CD4-positive, alpha-beta T cell treated with Interleukin-17A for 4 hours (primary cell): ENCODE data around the gene PLCG2.

Experiments used
- DNase-seq: peaks from one replicate; pipeline ENCODE4 v3.0.0-alpha.2; 2020; ENCODE audit warnings: mixed read lengths

Gene PLCG2

DNA sequence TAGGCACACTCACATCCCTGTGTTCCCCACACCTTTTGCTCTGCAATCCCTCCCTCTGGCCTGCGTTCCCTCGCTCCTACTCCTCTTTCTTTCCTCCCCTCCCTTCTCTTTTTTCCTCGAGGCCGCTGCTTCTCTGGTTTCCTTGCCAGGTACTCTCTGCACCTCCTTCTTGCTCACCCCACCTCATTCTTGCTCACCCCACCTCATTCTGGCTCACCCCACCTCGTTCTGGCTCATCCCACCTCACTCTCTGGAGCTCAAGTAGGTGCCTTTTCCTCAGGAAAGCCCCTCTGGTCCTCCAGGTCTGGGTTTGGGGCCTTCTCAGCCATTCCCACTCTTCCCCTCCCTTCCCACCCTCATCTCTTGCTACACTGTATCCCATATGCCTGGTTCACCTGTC, 103.5 kb downstream of the PLCG2 start:
- no peak for DNase-seq

DNA sequence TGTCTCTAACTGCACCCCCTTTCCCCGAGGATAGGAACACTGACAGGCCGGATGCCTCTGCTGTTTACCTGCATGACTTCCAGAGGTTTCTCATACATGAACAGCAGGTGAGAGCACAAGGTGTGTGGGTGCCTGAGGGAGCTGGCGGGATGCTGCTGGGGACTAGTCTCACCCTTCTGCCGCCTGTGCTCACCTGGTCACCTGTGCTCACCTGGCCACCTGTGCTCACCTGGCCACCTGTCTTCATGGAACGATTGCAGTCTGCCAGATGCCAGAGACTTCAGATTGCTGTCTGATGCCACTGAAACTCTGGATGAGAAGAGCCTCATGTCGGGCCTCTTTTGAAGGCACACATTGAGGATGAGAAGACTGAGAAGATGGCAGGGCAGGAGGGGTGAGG, 104.1 kb downstream of the PLCG2 start:
- no peak for DNase-seq

GRCh38 chr16:81885976-81886586, 107.0 kb downstream of the PLCG2 start:
- peak; percentile 11 for DNase-seq

- DNase-seq = no peak
These were observed 109.7 kb downstream of the PLCG2 start for GRCh38 chr16:81888520-81889394.

DNA sequence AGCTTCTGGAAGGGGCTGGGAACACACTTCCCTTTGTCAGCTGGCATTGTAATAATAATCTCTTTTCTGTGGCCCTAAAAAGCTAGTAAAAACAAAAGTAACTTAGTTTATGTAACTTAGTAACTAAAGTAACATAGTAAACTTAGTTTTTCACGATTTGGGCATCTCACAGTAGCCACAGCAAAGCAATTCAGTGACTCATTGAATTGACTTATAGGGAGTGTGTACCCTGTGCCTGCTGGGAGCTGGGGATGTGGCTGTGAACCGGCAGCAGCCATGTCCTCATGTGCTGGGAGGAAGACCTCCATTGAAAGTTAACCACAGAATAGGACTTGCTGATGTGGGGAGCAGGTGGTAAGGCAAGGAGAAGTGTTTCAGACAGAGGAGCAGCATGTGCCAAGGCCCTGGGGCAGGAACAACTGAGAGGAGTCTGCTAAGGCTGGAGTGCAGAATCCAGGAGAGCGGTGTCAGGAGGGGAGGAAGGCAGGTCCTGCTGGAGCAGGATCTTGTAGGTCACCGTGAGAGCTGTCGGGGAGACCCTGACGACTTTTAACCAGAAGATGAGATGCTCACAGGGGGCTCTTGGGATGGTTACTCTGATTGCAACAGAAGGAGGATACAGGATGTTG, 112.8 kb downstream of the PLCG2 start:
- no peak for DNase-seq

- no peak for DNase-seq
These were observed 115.5 kb downstream of the PLCG2 start for GRCh38 chr16:81894592-81894991.

DNA sequence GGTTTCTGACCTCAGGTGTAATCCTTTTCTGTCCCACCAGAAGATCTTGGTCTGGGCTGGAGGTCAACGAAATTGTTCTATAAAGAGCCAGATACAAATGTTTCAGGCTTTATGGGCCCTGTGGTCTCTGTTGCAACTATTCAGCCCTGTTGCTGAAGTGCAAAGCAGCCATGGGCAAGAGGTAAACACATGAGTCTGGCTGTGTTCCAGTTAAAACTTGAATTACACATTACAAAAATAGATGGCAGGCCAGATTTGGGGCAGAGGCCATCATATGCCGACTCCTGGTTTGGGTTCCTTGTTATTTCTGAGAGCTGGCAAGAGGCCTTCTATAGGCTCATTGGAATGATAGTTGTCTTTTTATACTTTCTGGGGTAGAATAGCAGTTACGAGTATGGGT, 117.8 kb downstream of the PLCG2 start:
- no peak for DNase-seq

DNA sequence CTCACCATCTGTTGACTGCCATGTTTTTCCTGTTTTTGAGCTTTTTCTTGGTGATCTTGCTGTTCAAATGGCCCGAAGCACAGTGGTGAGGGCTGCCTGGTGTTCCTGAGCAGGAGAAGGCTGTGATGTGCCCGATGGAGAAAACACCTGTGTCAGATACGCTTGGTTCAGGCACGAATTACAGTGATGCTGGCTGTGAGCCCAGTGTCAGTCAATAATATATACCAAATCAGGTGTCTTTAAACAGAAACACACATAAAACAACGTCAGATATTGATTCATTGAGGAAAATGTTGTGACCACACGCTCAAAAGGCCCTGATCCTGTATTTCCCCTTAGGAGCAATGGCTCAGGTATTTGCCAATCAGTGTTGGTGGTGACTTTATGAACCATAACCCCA, 120.5 kb downstream of the PLCG2 start:
- DNase-seq = no peak

GRCh38 chr16:81900014-81900413, 120.9 kb downstream of the PLCG2 start:
- DNase-seq = no peak

DNA sequence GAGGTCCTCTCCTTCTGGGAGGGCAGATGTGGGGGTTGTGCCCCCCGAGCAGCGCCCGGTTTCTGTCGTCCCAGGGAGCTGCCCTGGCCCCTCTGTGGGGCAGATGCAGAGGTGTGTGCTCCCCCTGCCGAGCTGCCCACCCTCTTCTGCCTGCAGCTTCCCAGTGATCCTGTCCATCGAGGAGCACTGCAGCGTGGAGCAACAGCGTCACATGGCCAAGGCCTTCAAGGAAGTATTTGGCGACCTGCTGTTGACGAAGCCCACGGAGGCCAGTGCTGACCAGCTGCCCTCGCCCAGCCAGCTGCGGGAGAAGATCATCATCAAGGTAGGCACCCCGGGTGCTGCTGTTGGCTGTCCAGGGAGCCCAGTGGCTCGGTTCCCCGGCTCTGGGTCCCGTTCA, 121.4 kb downstream of the PLCG2 start:
- no peak for DNase-seq

- no peak for DNase-seq
These were observed 122.4 kb downstream of the PLCG2 start for GRCh38 chr16:81901484-81901883.

- DNase-seq = no peak
These were observed 122.9 kb downstream of the PLCG2 start for GRCh38 chr16:81902025-81902424.

DNA sequence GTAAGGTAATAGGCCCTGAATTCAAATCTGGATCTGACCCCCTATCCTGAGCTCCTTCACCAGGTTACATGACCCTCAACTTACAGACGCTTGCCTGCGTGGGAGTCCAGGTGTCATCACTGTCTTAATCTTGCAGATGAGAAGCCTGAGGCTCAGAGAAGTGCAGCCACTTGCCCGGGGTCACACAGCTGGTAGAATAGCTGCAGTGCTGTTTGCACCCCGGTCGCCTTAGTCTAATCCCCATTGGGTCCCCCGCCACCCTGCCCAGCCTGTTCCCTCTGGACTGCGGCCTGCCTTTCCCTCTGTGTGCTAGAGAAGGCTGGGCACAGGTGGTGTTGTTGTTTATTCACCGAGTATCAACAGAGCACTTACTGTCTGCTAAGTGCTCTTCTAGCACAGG, 125.2 kb downstream of the PLCG2 start:
- DNase-seq = no peak

- DNase-seq = no peak
These were observed 126.2 kb downstream of the PLCG2 start for GRCh38 chr16:81905277-81905676.

GRCh38 chr16:81907681-81908080, 128.6 kb downstream of the PLCG2 start:
- no peak for DNase-seq

DNA sequence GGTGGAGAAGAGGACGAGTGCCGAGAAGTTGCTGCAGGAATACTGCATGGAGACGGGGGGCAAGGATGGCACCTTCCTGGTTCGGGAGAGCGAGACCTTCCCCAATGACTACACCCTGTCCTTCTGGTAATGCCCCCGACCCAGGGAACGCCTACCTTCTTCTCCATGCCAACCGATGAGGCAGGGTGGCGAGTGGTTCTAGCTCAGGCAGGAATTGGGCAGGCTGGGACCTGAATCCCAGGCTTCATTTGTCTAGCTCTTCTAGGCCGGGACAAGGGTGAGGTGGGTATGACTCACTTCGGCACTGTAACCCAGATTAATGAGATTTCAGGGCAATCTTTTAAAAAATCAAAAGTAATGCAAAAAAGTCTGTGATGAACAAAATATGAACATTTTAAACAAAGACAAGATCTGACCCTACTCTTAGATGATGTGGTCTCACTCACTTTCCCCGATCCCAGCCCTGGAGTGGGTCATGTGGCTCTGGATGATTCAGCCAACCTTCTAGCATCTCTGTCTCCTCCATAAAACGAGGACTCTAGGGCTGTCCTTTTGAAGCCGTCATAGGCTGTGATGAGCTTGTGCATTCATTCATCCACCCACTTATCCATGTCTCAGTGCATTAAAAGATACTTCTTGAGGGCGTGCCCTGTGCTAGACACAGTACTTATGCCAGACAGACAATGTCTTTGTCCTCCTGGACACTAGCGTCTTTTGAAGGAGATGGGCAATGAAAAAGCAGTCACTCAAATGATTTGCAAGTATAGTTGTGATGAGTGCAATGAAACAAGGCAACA, 129.6 kb downstream of the PLCG2 start:
- no peak for DNase-seq

DNA sequence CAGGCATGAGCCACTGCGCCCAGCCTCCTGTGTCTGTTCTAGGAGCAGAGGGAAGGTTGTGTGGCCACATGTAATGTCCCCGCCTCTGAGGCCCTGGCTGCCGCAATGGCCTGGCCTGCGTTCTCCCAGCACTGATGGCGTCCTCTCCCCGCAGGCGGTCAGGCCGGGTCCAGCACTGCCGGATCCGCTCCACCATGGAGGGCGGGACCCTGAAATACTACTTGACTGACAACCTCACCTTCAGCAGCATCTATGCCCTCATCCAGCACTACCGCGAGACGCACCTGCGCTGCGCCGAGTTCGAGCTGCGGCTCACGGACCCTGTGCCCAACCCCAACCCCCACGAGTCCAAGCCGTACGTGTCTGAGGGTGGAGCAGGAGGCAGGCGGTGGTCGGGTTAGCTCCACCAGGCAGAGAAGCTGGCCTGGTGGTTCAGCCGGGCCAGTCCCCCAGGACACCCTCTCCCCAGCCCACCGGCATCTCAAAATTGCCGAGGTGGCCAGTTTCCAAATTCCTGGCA, 131.3 kb downstream of the PLCG2 start:
- DNase-seq = no peak

GRCh38 chr16:81912395-81912794, 133.3 kb downstream of the PLCG2 start:
- no peak for DNase-seq

DNA sequence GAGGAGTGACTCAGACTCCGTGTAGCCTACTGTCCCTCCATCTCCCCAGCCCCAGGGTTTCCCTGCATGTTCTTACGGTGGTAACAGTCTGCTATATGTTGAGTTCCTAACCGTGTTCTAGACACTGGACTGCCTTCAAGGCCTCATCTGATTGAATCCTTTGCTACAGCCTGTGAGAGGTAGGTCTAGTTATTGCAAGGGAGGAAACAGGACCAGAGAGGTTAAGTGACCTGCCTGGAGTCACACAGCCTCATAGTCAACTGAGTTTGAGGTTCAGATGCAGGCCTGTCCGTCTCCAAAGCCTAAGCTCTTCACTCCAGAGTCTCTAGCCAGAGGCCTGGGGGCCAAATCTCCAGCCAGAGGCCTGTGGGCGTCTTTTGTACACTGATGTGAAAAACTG, 134.1 kb downstream of the PLCG2 start:
- DNase-seq = no peak

GRCh38 chr16:81917375-81917774, 138.3 kb downstream of the PLCG2 start:
- DNase-seq = no peak

GRCh38 chr16:81918927-81919326, 139.8 kb downstream of the PLCG2 start:
- no peak for DNase-seq

DNA sequence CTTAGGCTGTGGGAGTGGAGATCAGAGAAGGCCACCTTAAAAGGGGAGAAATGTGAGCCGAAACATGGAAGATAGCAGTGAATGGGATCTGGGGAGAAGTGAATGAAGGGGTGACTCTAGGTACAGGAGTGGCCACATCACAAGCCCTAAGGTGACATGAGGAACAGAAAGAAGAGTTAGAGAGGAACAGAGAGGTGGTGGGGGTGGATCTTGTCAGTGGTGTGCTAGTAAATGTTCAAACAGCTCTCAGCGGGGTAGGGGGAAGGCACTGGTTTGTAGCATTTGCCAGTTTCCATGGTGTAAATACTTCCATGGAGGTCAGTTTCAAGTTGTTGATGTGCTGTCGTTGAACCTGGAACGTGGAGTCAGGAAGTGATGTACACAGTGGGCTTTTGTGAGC, 141.4 kb downstream of the PLCG2 start:
- DNase-seq = no peak
